Astrocyte of the cerebellum (primary cell): ENCODE measurements around the gene POLQ.

Experiments used
- DNase-seq: peaks from one replicate; pipeline ENCODE4 v3.0.0-alpha.2; 2011; ENCODE audit warnings: low read depth
- H3K4me3 ChIP-seq: 2 replicates; pipeline ENCODE4 v1.5.1; 2011; ENCODE audit warnings: mild to moderate bottlenecking, low read depth, low read length, moderate library complexity
- in situ Hi-C: cut with HindIII; loops from 2 replicates; pipeline ENCODE4 v1.10.0; 2017; ENCODE audit warnings: low sequenced_read_pairs
- TF ChIP-seq, protein P1 (sequence below): IDR thresholded peaks from 2 replicates; pipeline ENCODE4 v1.5.1; 2012; ENCODE audit warnings: low read length, low read depth, moderate library complexity, mild to moderate bottlenecking; ENCODE audit errors: missing control alignments

Gene POLQ

DNA sequence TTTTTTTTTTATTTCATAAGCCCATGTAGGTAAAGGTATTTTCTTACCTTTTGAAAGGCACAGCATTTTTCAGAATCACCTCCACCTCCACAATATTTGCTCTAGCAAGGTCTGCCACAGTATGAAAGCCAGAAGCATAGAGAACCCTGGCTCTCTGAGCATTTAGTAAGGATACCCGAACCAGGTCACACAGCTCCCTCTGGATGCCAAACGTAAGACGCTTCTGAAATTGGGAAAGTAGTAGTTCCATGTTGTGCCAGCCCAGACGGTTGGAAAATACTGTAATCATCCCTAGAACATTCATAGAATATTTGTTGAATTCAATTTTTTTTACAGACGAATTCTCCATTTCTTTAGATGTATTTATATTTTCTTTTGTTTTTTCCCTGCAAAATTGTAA is 52.4 kb downstream of the POLQ start:
- no peak for DNase-seq
- in situ Hi-C loops, result no loop called here
- no peak overlapping the region for H3K4me3 ChIP-seq
- TF ChIP-seq, protein P1, sequence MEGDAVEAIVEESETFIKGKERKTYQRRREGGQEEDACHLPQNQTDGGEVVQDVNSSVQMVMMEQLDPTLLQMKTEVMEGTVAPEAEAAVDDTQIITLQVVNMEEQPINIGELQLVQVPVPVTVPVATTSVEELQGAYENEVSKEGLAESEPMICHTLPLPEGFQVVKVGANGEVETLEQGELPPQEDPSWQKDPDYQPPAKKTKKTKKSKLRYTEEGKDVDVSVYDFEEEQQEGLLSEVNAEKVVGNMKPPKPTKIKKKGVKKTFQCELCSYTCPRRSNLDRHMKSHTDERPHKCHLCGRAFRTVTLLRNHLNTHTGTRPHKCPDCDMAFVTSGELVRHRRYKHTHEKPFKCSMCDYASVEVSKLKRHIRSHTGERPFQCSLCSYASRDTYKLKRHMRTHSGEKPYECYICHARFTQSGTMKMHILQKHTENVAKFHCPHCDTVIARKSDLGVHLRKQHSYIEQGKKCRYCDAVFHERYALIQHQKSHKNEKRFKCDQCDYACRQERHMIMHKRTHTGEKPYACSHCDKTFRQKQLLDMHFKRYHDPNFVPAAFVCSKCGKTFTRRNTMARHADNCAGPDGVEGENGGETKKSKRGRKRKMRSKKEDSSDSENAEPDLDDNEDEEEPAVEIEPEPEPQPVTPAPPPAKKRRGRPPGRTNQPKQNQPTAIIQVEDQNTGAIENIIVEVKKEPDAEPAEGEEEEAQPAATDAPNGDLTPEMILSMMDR, result peak; percentile 33

DNA sequence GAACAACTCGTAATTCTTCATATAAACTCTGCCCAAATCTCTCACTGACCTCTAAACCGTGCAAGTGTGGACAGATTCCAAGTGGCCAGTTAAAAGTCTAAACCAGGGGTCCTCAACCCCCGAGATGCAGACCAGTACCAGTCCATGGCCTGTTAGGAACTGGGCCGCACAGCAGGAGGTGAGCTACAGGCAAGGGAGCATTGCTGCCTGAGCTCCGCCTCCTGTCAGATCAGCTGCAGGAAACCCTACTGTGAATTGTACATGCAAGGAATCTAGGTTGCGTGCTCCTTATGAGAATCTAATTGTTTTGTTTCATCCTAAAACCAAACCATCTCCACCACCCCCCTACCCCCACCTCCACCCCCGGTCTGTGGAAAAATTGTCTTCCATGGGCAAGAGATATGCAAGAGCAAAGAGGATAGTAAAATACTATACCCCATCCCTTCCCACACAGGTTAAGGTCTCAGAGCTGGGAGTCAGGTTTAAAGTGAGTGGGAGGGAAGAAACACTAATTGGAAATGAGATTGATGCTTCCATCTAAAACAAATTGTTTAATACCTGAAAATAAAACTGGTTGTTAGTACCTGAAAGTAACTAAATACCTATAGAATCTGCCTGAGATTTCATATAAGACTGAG is 54.0 kb downstream of the POLQ start:
- no peak for DNase-seq
- H3K4me3 ChIP-seq, result no peak overlapping the region
- in situ Hi-C loops, result no loop called here
- TF ChIP-seq, protein P1, result no peak

DNA sequence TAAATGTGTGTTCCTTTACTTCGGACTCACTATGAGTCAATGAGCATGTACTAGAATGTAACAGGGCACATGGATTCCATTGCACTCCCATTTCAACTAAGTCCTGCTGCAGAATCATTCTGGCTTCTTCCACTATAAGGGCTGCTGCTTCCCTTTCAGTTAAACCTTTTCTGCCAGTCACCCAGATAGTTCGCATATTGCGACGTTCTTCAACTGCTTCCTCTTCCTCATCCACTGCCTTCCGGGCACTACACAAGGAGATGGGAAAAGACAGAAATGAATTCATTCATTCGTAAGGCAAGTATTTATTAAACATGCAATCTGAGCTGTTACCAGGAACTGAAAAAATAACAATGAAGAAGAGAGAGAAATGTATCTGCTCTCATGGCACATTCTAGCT is 55.6 kb downstream of the POLQ start:
- H3K4me3 ChIP-seq, result no peak overlapping the region
- DNase-seq, result no peak
- TF ChIP-seq, protein P1, result no peak
- in situ Hi-C loops, result no loop called here

DNA sequence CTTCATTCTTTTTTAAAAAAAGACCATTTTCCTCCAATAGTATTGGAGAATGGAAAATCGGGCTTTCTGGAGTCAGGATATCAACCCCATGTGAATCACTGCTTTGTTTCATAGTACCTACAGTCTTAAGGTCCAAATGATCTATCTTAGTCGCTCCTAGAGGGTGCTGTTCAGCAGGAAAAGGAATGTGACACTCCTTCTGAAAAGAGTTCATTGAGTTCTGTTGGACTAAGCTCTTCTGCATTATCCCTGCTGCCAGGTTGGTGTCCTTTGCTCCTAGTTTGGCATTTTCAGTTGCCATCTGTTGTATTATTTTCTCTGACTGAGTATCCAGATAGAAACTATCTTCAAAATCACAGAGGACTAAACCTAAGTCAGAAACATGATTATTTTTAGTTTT is 57.2 kb downstream of the POLQ start:
- no peak for DNase-seq
- TF ChIP-seq, protein P1, result peak; percentile 4
- in situ Hi-C loops, result no loop called here

DNA sequence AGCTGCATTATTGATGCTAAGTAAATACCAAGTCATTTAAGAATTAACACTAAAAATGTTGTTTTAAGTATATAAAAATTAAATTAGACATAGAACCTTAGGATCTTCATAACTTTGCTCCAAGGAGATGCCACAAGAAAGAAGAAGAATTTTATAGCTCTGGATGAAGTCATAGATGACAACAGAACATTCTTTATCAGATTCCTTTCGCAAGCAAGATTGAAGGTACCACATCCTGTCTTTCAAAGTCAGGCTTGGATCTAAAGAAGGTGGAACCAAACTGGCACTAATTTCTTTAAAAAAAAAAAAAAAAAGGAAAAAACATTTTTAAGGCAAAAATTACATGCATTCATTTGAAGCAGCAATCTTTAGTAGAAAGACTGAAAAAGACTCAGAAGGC is 62.5 kb downstream of the POLQ start:
- in situ Hi-C loops, result no loop called here
- TF ChIP-seq, protein P1, result no peak
- no peak for DNase-seq
- no peak overlapping the region for H3K4me3 ChIP-seq

More for the DNA sequence above, 57.2 kb downstream of the POLQ start:
- no peak overlapping the region for H3K4me3 ChIP-seq

DNA sequence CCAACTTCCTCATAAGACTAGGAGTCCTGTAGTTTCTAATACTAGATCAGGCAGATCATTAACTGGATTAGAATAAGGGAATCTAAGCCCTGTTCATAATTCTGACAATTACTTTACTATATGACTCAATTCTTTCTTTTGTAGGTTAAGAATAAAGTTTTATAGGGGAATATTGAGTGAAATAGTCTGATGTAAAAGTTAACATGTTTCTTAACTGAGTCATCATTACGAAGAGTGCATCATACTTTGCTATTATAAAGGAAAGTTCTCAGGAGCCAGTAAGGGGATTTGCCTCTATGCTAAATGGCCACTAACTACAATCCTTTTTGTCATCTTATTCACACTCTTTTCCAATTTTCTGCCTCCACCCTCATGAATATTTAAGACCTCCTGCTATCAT is 63.1 kb downstream of the POLQ start:
- in situ Hi-C loops, result no loop called here
- peak; percentile 43 for DNase-seq
- TF ChIP-seq, protein P1, result no peak
- H3K4me3 ChIP-seq, result no peak overlapping the region
